Prostate gland (tissue), 1 donor: Measurements from ENCODE around the gene LARGE1.

ENCODE experiments used
- POLR2A ChIP-seq: fragments of 450-650 bp; IDR thresholded peaks from one replicate; pipeline ENCODE4 v1.6.1; 2016; ENCODE audit warnings: antibody characterized with exemption, mild to moderate bottlenecking
- POLR2AphosphoS5 ChIP-seq: sonication (generic); formaldehyde crosslinking; IDR thresholded peaks from one replicate; pipeline ENCODE4 v1.6.1; 2017; ENCODE audit warnings: antibody characterized with exemption

- TF ChIP-seq POLR2A, result no peak
- TF ChIP-seq POLR2AphosphoS5, result no peak
Observed at GRCh38 chr22:33601062-33601461, 319.2 kb downstream of the LARGE1 start.
